HG03457 (cell line): ENCODE measurements around the gene TPO.
"Not testable (repeated sequence)": the region's sequence is repeated elsewhere in the genome, so short reads cannot be mapped to it uniquely, and the experiment has no call there.

ENCODE experiments used
- ATAC-seq: cut with Tn5 transposase; IDR thresholded peaks from one replicate; pipeline ENCODE4 v1.9.1; 2021; ENCODE audit warnings: moderate number of reproducible peaks; ENCODE audit not compliant: unreplicated experiment

TPO gene

DNA sequence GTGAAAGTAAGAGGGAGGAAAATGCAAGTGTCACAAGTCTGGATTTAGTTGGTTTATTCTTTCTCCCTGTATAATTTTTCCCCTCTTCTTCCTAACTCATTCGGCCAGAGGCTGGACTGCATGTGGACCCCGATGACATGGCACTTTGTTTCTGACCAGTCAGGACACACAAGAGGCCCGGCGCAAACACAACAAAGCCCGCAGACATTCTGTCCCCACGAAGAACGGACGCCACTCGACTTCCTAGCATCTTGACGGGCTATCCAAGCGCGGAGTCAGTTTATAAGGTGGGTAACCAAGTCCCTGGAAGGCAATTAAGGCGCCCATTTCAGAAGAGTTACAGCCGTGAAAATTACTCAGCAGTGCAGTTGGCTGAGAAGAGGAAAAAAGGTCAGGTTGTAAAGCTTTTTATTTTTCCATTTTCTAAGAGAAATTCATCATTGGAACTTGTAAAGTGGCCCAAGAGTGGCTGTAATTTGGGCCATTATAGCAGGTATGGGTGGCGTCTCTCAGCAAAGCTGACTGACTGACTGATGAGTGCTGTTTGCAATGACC is at the start of gene TPO:
TSS of gene TPO (plus strand) at position 308 of the 555 bp plus-strand sequence. CDS start 946 bp downstream, outside the sequence.
- no peak for ATAC-seq

DNA sequence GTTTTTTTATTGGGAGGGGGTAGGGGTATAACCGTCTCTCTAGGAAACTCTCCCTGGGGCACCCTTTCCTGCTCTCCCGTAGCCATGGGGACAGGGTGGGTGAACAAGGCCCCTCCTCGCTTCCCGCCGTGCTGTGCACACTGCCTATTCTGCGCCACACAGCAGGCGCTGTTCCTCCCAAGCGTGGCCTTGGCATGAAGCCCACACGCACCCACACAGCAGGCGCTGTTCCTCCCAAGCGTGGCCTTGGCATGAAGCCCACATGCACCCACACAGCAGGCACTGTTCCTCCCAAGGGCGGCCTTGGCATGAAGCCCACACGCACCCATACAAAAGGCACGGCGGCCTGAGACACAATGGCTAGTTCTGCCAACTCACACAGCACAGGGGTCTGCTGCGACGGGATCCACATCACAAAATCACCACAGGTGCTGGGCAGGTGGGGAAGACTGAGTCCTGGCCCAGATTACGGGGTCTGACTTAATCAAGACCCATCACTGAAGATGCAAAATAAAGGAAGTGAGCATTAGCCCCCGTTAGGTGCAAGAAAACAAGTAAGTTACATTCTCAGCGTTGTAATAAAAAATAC is 46.6 kb upstream of the TPO start:
- no peak for ATAC-seq

DNA sequence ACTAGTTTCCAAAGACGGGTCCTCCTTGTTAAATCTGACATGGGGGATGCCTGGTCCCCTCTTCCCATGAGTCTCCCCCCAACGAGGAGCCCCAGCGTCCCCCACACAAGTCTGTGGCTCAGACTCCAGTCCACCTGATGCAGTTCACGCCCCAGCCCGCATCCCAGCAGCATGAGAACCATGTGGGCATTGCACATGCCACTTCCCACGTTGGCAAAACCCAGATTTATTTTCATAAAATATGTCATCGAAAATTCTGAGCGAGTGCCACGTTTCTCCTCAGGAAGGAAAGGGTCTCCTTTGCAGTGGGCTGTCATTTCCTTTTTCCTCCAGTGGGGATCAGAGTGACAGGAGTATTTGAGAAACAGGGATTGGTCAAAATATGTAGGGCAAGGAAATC is 45.7 kb upstream of the TPO start:
- no peak for ATAC-seq

DNA sequence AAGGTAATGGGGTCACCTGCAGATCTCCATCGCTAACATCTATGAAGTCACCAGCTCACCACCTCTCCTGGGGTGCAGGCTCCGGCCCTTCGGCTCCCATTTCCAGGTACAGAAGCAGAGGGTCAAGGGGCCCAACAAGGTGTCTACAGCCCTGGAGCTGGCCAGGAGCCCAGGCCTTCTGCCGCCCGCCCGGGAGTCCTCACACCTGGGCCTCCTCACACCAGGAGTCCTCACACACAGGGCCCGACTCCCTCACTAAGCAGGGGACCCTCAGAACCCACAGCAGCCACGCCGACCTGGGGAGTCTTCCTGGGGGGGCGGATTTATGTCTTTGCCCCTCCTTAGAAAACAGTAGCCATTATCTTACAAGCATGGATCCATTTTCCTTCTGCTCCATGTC is 43.4 kb upstream of the TPO start:
- no peak for ATAC-seq

DNA sequence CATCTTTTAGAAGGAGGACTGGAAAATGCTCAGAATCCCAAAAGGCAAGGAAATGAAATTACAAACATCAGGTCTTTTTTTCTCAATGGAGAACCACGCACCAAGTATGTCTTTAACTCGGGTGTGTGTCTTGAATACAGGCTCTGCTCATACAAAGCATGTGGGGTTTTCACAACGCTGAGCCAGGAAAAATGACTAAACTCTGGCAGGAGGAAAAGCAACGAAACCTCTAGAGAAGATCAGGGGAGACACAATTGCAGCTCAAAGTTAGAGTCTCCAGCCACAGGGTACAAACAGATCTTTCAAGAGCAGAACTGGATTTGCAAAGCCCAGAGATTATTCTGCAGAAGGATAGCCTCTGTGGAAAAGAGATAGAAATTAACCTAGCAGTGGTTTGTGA is 42.8 kb upstream of the TPO start:
- ATAC-seq = no peak

DNA sequence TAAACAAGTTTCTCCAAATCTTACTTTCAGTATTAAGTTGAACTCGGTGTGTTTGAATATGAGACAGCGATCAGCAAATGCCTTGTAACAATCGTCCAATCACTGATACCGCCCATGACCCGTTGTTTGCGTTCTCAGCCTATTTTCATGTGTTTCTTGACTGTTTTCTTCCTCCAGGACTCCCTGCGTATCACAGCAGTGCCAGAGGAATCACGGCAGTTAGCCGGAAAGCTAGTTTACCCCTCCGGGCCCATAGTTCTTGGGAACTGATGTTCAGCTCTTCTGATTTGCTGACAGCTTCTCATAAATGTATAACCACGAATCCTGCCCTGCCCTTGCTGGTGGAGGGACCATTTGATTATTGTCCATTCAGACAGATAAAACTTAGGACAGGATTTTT is 42.2 kb upstream of the TPO start:
- ATAC-seq = no peak

DNA sequence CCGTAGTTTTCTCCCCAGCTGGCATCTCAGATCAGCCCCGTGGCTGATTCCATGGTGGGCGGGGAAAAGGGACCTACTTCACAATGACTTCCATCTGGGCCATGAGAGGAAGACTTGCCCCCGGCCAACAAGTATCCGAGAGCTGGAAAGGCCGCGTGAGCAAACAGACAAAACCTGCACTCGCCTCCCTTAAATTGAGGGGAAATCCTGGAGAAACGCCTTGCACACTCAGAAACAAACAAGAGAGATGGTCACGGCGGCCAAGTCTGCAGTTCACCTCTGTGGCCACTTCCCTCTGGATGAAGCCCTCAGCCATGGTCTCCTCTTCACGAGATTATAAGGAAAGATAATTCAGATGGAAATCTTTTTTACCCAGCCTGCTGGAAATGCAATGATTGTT is 39.4 kb upstream of the TPO start:
- ATAC-seq = no peak

DNA sequence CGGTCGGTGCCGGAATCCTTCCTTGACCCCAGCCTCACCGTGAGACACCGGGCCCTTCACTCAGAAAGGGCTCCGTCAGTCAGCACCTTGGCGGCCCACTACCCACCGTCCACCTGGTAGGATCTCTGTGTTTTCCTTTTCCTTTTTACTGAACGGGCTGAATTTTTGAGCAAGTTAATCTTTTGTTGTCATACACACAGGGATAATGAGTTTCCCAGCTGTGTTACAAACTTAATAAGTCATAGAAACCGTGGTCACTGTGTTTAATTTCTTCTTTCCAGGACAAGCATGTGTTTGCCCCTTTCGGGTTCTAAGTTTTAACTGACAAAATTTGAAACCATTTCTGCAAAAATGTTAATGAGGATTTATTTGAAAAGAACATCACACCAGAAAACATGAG is 39.0 kb upstream of the TPO start:
- ATAC-seq = no peak

DNA sequence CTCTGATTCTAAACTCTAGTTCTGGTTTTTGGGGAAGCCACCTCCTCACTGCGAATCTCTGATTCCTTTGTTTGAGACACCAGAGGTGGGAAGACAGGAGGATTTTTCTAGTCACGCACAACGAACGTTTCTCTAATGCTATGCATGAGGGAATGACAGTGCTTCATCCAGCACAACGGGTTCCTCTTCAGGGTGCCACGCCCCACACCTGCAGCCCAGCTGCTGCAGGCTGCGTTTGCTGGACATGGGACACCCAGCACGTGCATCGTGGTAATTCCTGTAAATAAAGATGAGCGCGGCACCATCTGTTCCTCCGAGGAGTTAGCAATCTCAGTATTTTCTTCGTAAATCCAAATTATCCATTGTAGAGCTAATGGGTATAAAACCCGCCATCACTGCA is 37.5 kb upstream of the TPO start:
- ATAC-seq = no peak

DNA sequence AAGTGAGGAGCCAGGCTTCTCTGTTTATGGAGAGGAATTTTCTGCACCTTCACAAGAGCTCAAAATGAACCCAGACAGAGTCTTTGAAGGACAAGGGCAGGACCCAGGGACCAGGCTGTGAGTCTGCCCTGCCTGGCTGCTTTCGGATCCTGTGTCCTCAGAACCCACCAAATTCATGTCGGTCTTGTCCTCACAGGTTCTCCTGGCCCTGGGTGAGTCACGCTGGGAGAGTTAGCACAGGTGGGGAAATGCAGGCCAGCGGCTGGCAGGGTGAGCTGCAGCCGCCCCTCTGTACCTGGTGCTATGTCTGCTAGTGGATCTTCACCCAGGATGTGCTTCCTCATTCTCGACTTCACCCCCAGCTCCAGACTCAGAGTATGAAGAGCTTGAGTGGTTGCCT is 35.8 kb upstream of the TPO start:
- no peak for ATAC-seq

DNA sequence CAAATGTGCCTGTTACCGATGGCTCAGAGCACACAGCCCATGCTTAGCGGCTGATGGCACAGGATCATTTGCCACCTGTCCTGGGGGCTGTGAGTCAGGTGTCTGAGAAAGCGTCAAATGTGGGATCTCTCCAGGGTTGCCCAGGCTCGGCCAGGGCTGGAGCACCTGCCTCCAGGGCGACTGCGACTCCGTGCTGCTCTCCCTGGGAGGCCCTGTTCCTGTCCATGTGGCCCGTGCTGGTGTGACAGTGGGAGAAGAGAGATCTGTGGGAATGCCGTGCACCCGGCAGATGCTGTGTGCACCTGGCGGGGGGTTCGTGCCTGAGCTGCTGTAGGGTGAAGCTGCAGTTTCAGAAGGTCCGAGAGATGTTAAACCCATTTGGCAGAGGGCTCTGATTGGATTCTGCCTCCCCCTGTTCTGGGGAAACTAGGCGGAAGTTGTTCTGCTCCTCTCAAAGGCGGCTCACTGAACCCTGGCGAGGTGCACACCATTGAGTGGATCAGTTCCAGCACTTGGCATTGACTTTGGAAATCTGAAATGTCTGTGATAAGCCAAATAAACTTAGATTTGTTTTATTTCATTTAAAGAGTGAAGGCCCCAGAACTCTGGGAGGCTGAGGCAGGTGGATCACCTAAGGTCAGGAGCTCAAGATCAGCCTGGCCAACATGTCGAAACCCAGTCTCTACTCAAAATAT is 34.7 kb upstream of the TPO start:
- ATAC-seq = no peak

DNA sequence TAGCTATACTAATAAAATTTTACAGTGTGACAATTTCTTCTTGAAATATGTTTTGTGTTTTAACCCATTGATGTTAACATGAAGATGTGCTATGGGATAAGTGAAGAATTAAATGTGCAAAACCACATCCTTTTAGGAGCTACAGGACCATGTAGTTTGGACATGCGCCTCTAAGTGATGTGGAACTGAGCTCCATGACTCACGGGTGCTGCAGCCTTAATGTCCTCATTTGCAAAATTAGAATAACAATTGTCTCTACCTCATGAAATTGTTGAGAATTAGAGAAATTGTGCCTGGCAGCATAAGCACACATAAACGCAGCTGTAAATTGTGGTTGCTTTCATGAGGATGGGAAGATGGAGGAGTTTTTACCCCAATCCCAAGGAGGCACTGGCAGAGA is 31.6 kb upstream of the TPO start:
- ATAC-seq = no peak

DNA sequence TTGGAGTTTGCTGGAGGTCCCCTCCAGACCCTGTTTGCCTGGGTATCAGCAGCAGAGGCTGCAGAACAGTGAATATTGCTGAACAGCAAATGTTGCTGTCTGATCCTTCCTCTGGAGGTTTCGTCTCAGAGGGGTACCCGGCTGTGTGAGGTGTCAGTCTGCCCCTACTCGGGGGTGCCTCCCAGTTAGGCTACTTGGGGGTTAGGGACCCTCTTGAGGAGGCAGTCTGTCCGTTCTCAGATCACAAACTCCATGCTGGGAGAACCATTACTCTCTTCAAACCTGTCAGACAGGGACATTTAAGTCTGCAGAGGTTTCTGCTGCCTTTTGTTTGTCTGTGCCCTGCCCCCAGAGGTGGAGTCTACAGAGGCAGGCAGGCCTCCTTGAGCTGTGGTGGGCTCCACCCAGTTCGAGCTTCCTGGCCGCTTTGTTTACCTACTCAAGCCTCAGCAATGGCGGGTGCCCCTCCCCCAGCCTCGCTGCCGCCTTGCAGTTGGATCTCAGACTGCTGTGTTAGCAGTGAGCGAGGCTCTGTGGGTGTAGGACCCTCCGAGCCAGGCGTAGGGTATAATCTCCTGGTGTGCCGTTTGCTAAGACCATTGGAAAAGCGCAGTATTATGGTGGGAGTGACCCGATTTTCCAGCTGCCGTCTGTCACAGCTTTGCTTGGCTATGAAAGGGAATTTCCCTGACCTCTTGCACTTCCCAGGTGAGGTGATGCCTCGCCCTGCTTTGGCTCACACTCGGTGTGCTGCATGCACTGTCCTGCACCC is 25.1 kb upstream of the TPO start:
- not testable (repeated sequence) for ATAC-seq

DNA sequence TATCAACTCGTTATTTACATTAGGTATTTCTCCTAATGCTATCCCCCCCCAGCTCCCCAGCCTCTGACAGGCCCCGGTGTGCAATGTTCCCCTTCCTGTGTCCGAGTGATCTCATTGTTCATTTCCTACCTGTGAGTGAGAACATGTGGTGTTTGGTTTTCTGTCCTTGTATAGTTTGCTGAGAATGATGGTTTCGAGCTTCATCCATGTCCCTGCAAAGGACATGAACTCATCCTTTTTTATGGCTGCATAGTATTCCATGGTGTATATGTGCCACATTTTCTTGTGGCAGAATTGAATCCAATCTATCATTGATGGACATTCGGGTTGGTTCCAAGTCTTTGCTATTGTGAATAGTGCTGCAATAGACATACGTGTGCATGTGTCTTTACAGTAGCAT is 23.1 kb upstream of the TPO start:
- ATAC-seq = not testable (repeated sequence)

DNA sequence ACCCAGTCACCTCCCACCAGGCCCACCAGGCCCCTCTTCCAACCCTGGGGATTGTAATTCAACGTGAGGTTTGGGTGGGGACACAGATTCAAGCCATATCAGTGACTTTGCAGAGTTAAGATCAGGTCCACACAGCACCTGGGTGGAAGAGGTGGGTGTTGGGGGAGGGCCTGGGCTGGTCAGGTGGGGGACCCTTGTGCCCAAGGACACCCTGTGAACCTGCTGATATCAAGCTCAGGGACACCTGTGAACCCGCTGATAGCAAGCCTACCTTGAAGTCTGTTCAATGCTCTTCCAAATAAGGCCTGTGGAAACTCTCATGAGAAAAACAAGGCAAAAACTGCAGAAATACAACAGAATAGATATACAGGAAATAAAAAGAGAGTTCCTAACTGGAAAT is 19.9 kb upstream of the TPO start:
- no peak for ATAC-seq

DNA sequence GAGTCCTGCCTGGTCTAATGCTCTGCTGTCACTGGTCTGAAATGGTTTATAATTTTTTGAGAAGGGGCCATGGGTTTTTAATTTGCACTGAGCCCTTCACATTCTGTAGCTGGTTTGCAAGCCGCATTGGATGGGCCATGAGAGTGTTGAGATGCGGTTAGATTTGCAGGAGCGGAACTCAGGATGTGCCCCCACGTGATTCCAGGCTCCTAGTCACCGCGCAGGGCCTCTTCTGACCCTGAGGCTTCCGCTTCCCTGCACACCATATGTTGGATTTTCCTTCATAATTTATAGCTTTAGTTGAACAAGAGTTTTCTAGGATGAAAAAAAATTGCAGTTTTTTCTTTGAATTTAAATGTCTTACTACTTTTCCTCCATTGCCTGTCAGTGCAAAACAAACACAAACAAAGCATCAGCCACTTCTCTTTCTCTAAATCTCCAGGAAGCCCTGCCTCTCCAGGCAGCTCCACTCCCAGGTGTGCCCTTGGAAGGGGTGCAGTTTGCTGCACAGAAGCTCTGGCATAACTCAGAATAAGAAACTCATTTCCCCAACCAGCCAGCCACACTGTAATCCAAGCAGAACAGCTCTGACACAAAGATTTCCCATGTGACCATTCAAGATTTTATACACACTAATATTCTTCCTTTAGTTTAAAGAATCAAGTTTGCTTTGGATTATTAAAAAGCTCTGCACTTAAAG is 18.4 kb upstream of the TPO start:
- ATAC-seq = no peak

DNA sequence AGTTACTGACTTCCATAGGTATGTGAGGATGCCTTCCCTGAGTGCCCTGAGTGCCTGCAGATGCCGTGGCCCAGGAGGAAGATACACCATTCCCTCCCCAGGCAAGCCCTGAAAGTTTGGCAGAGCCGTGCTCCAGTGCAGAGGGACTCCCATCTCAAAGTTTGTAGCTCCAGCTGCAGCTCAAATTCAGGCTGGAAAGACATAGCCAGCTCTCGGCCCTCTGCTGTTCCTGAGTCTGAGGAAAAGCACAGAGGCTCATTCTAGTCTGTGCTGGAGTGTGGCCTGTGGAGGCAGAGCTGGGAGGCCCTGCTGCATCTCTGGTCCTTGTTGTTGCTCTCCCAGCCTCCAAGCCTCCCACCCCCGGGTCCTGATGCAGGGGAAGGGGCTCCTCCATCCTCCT is 15.9 kb upstream of the TPO start:
- no peak for ATAC-seq

DNA sequence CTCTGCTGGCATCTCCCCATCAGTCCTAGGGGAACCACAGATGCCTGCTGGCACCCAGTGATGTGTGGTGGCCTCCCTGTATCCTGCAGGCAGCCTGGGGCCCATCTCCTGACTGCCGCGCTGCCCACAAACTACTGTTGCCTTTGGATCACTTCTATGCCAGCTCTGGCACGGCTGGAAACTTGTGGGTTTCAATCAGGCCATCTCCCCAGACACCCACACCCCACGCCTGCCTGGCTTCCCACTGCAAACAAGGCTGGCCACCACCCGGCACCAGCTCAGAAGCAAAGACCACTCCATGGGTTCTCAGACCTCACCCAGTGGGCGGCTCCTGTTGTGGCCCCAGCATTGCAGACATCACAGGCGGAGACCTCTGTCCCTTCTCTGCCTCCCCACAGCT is 15.1 kb upstream of the TPO start:
- ATAC-seq = no peak

DNA sequence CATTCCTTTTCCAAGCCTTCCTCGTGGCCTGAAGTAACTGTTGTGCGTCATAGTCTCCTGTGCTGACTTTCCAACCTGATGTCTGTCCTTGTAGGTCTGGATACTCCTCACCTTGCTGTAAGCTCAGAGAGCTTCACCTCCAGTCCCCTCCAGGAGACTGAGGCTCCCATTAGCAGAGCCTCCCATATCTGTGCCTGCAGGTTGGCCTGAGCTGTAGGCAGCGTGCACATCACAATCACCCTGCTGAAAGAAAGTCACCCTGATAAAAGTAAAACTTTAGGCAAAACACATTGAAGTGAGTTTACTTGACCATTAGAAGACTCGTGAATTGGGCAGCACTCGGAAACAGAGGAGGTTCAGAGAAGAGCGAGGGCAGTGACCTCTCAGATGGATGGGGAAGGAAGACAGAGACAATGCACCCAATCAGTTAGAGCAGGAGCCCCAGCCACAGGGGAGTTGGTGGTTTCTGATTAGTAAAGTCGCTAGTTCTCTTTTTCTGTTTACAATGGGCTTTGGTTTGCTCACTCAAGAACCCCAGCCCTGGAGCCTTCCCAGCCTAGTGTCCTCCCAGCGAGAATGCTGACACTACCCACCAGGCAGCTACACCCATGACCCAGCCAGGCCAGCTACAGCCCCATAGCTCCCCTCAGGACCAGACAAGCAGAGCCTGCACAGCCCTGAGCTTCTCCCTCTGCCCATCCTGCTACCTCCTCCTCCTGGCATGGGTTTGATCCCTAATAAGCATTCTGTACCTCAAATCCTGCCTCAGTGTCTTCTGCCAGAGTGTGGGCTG is 12.1 kb upstream of the TPO start:
- no peak for ATAC-seq

DNA sequence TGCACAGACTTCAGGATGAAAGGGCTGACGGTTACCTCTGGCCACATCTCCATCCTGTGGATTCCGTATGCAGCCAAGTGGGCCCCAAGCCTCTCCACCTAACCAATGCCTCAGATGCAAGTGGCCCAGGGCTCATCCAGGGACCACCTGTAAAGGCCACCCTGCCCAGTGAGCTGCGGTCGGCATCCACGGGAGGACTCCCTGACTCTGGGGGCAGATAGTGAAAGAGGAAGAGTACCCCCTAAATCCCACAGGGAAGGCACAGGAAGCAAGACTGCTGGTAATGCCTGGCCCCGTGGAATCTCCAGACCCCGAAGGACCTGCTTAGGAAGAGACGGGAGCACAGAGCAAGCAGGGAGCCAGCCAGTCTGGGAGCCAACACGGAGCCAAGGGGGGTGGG is 11.2 kb upstream of the TPO start:
- no peak for ATAC-seq

DNA sequence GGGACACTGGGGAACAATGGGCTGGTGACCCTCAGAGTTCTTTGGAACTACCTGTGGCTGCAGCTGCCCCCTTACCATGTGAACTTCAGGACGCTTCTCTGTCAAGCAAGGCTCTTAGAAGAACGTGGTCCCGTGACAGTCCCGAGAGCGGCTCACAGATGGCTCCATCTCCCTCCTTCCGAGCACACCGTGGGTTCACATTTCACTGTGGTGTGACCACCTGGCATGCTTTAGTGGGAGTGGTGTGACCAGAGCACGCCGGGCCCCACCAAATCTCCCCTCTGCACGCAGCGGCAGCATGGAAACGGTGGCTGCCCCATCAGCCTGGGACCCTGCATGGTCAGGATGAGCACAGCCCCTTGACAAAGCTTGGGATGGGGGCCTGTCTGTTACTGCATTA is 9.7 kb upstream of the TPO start:
- no peak for ATAC-seq
